GM23338 (cell line): ENCODE results near the gene SLC25A44. TPM values are rescaled to one million over a fixed set of nuclear protein-coding genes. Genes with fewer than 3 reads are reported as not detected.

Experiments used
- ATAC-seq: fragments of 200-7000 bp; cut with Tn5 transposase; 3 replicates; pipeline ENCODE4 v1.9.1; 2020
- DNase-seq: peaks from one replicate; pipeline ENCODE4 v3.0.0-alpha.2; 2015; ENCODE audit warnings: low spot score
- H2AFZ ChIP-seq: fragments of 200-600 bp; sonication (generic); 2 replicates; pipeline ENCODE4 v1.8.0; 2016; ENCODE audit warnings: antibody characterized with exemption, mild to moderate bottlenecking, moderate library complexity
- H3F3A ChIP-seq: fragments of 200-600 bp; sonication (generic); replicated peaks from 2 replicates; pipeline ENCODE4 v1.8.0; 2017; ENCODE audit warnings: antibody characterized with exemption, mixed run types, low read depth
- H3K27ac ChIP-seq: fragments of 200-600 bp; sonication (generic); 2 replicates; pipeline ENCODE4 v1.6.1; 2016; ENCODE audit warnings: low read depth
- H3K27me3 ChIP-seq: fragments of 200-600 bp; sonication (generic); 2 replicates; pipeline ENCODE4 v1.8.0; 2016; ENCODE audit warnings: mild to moderate bottlenecking, mixed run types, moderate library complexity; ENCODE audit not compliant: insufficient read depth
- H3K36me3 ChIP-seq: fragments of 200-600 bp; sonication (generic); 2 replicates; pipeline ENCODE4 v1.8.0; 2016; ENCODE audit warnings: mild to moderate bottlenecking; ENCODE audit not compliant: insufficient read depth
- H3K4me1 ChIP-seq: fragments of 200-600 bp; sonication (generic); 2 replicates; pipeline ENCODE4 v1.8.0; 2016; ENCODE audit warnings: mild to moderate bottlenecking, moderate library complexity; ENCODE audit not compliant: insufficient read depth
- H3K4me2 ChIP-seq: fragments of 200-600 bp; sonication (generic); 2 replicates; pipeline ENCODE4 v1.7.1; 2017; ENCODE audit warnings: mixed run types
- H3K4me3 ChIP-seq: fragments of 200-600 bp; sonication (generic); 2 replicates; pipeline ENCODE4 v1.6.1; 2016; ENCODE audit warnings: mixed run types
- H3K79me2 ChIP-seq: fragments of 200-600 bp; sonication (generic); replicated peaks from 2 replicates; pipeline ENCODE4 v1.8.0; 2017; ENCODE audit warnings: mild to moderate bottlenecking; ENCODE audit not compliant: insufficient read depth
- H3K9me2 ChIP-seq: fragments of 200-600 bp; sonication (generic); 2 replicates; pipeline ENCODE4 v1.8.0; 2017; ENCODE audit not compliant: insufficient read depth
- H4K20me1 ChIP-seq: fragments of 200-600 bp; sonication (generic); replicated peaks from 2 replicates; pipeline ENCODE4 v1.8.0; 2017; ENCODE audit warnings: mild to moderate bottlenecking; ENCODE audit not compliant: insufficient read depth
- H3K27ac Mint-ChIP-seq: 2 replicates; pipeline ENCODE4 v1.8.0; 2020; ENCODE audit warnings: inconsistent platforms, mild to moderate bottlenecking, moderate library complexity, mixed read lengths
- H3K27me3 Mint-ChIP-seq: 3 replicates; pipeline ENCODE4 v1.8.0; 2022; ENCODE audit warnings: low read depth, mild to moderate bottlenecking, moderate library complexity, mixed read lengths, inconsistent platforms; ENCODE audit not compliant: insufficient read depth, poor library complexity
- H3K36me3 Mint-ChIP-seq: 3 replicates; pipeline ENCODE4 v1.8.0; 2021; ENCODE audit warnings: low read depth, mild to moderate bottlenecking, inconsistent platforms, moderate library complexity, mixed read lengths
- H3K4me1 Mint-ChIP-seq: 3 replicates; pipeline ENCODE4 v1.8.0; 2020; ENCODE audit warnings: mild to moderate bottlenecking, inconsistent platforms, mixed read lengths
- H3K4me3 Mint-ChIP-seq: 3 replicates; pipeline ENCODE4 v1.8.0; 2021; ENCODE audit warnings: moderate library complexity, mild to moderate bottlenecking, inconsistent platforms, mixed read lengths
- H3K9me3 Mint-ChIP-seq: 3 replicates; pipeline ENCODE4 v1.8.0; 2020; ENCODE audit warnings: moderate library complexity, mild to moderate bottlenecking, inconsistent platforms, mixed read lengths
- CREB1 ChIP-seq: fragments of 250-450 bp; sonication (Bioruptor Pico); IDR thresholded peaks from 2 replicates; pipeline ENCODE4 v1.5.0; 2020; ENCODE audit warnings: low read depth, mild to moderate bottlenecking, moderate library complexity
- EZH2 ChIP-seq: fragments of 200-600 bp; sonication (generic); IDR thresholded peaks from one replicate; pipeline ENCODE4 v1.8.0; 2017; ENCODE audit warnings: antibody characterized with exemption, mild to moderate bottlenecking, low read depth; ENCODE audit not compliant: unreplicated experiment
- EZH2phosphoT487 ChIP-seq: fragments of 200-600 bp; sonication (generic); IDR thresholded peaks from one replicate; pipeline ENCODE4 v1.8.1; 2018; ENCODE audit warnings: antibody characterized with exemption; ENCODE audit not compliant: unreplicated experiment
- JUNB ChIP-seq: IDR thresholded peaks from one replicate; pipeline ENCODE4 v1.6.1; 2016; ENCODE audit warnings: antibody characterized with exemption; ENCODE audit not compliant: unreplicated experiment
- NANOG ChIP-seq: IDR thresholded peaks from 2 replicates; pipeline ENCODE4 v1.6.1; 2016; ENCODE audit warnings: antibody characterized with exemption, borderline replicate concordance
- POLR2AphosphoS5 ChIP-seq: IDR thresholded peaks from 2 replicates; pipeline ENCODE4 v1.6.1; 2016; ENCODE audit warnings: antibody characterized with exemption, low read depth
- STAT1 ChIP-seq: IDR thresholded peaks from one replicate; pipeline ENCODE4 v1.6.1; 2016; ENCODE audit warnings: antibody characterized with exemption; ENCODE audit not compliant: unreplicated experiment
- ZNF114 ChIP-seq: fragments of 250-450 bp; sonication (Bioruptor Pico); IDR thresholded peaks from 2 replicates; pipeline ENCODE4 v1.5.0; 2020; ENCODE audit warnings: mild to moderate bottlenecking, moderate library complexity
- ZNF331 ChIP-seq: fragments of 250-450 bp; sonication (Bioruptor Pico); IDR thresholded peaks from 2 replicates; pipeline ENCODE4 v1.5.0; 2020; ENCODE audit warnings: low read depth, mild to moderate bottlenecking, moderate library complexity
- ZNF462 ChIP-seq: fragments of 250-450 bp; sonication (Bioruptor Pico); IDR thresholded peaks from 2 replicates; pipeline ENCODE4 v1.5.0; 2020; ENCODE audit warnings: mild to moderate bottlenecking, moderate library complexity
- polyA plus RNA-seq: library from polyadenylated mRNA; unstranded; fragments of >200 nt; fragmentation: Nextera tagmentation; extraction: Ambion mirVana; gene quantifications from 2 replicates; pipeline ENCODE4 v1.2.1, GENCODE V29; 2016
- total RNA-seq: library from RNA; depleted of rRNA; stranded (reverse); fragments of >200 nt; shearing (Covaris generic); gene quantifications from 2 replicates; pipeline ENCODE4 v1.2.3, GENCODE V29; 2014

SLC25A44 gene
- total and polyA plus RNA-seq, 2 experiments from 2014 or later, result 7.0 to 25.1 TPM

DNA sequence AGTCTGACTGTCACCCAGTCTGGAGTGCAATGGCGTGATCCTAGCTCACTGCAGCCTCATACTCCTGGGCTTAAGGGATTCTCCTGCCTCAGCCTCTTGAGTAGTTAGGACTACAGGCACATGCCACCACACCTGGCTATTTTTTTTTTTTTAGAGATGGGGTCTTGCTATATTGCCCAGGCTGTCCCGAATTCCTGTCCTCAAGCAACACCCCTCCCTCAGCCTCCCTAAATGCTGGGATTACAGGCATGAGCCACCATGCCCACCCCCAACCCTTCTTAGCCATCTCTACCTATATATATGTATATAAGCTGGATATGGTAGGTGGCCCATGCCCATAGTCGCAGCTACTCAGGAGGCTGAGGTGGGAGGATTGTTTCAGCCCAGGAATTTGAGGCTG is 13.4 kb upstream of the SLC25A44 start:
- H3K4me3 Mint-ChIP-seq, result no peak overlapping the region
- H3K79me2 ChIP-seq, result no peaks in the 10 kb centered on the region
- peaks cover 14% of the 10 kb centered on the region for H3F3A ChIP-seq
- H3K27ac Mint-ChIP-seq, result no peak overlapping the region
- H4K20me1 ChIP-seq, result no peaks in the 10 kb centered on the region
- no peaks in the 10 kb centered on the region for H3K9me2 ChIP-seq
- no peaks in the 10 kb centered on the region for H3K36me3 ChIP-seq
- H3K27me3 ChIP-seq, result no peaks in the 10 kb centered on the region
- H3K9me3 Mint-ChIP-seq, result peaks cover 2% of the 10 kb centered on the region; the same call in 2 of the 3 replicates
- H3K27ac ChIP-seq, result peak overlapping the region; percentile 100
- ATAC-seq, result no peak
- H3K27me3 Mint-ChIP-seq, result peaks cover 11% of the 10 kb centered on the region
- H3K4me3 ChIP-seq, result peak overlapping the region; percentile 28; the same call in 1 of the 2 replicates
- no peak overlapping the region for H2AFZ ChIP-seq
- TF ChIP-seq STAT1 (no peak), ZNF114 (CRISPR knock-in tag) (no peak), EZH2 (no peak), CREB1 (CRISPR knock-in tag) (no peak), NANOG (no peak), ZNF462 (CRISPR knock-in tag) (no peak), ZNF331 (CRISPR knock-in tag) (no peak), POLR2AphosphoS5 (no peak), EZH2phosphoT487 (no peak), JUNB (no peak)
- peaks cover 2% of the 10 kb centered on the region; the same call in 1 of the 3 replicates for H3K36me3 Mint-ChIP-seq
- peaks cover 37% of the 10 kb centered on the region for H3K4me1 Mint-ChIP-seq
- peak overlapping the region; percentile 69 for H3K4me2 ChIP-seq
- no peak for DNase-seq
- H3K4me1 ChIP-seq, result peaks cover 45% of the 10 kb centered on the region
